NCI-H1417 treated with DMSO at 0.1 percent for 48 hours (cell line): ENCODE results near the gene RNF217.
"Not testable (repeated sequence)": the region's sequence is repeated elsewhere in the genome, so short reads cannot be mapped to it uniquely, and the experiment has no call there.

ENCODE experiments used
- DNase-seq: peaks from one replicate; lab custom pipeline; 2025; lab: John Stamatoyannopoulos, UW

Gene RNF217

GRCh38 chr6:124962639-124963415 lies 590 bp downstream of the RNF217 start:
- DNase-seq: no peak

GRCh38 chr6:124963416-124963785 lies 1.2 kb downstream of the RNF217 start:
- DNase-seq: no peak

DNA sequence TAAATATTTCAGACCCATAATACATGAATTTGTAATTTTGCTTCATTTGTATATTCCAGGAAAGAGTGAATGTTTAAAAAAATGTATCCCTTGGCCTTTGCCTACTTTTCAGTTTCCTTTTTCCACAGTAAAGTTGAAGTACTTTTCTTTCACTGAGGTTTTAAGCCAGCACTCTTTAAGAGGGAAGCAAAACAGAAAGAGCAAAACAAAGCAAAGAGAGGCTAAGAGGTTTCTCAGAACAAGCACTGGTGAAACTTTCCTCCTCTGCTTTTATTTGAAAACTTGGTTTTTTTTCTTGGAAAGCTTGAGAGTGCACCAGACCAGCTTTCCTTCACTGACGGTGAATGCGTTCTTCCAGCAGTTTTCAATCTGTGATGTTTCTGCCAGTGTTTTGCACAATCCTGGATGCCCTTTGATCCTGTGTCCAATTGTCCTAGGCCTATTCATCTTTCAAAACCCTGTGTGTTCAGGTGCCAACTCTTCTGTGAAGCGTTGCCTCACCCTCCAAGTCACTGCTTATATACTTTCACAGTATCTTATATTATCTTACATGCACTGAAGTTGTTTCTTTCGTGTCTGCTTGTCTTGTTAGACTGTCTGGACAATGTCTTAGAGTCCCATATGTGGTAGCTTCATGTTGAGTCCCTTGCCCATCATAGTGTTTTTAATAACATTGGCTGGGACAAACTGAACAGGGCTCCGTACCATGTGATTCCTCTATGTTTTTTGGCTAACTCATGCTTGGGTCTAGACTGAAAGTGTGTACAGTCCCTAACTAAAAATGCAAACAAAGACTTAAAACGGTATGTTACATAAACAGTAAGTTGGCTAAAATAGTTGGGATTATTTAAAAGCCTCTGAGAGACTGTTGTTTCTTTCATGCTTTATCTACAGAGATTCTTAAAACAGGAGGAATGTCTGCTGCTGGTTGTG lies 1.9 kb downstream of the RNF217 start:
- DNase-seq: no peak

GRCh38 chr6:124964764-124965105 lies 2.5 kb downstream of the RNF217 start:
- no peak for DNase-seq

- DNase-seq: not testable (repeated sequence)
These were observed 3.2 kb downstream of the RNF217 start for GRCh38 chr6:124965424-124965850.

- no peak for DNase-seq
These were observed 5.2 kb downstream of the RNF217 start for GRCh38 chr6:124967444-124967843.

DNA sequence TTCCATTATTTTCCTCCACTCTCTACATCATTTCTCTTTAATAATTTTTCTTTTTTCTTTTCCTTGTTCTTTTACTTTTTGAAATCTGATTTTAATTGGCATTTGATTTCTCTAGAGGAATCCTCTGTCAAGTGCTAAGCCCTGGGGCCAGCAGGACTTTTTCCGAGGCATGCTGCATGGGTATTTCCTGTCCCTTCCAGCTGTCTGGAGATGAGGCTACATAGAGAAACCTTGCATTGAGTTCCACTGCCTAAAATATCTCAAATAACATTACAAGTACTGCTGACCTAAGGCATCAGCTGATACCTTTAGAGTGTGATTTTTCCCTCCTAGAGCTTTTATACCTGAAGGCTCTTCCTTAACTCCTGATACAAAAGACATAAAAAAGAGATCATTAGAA lies 6.2 kb downstream of the RNF217 start:
- DNase-seq: no peak

GRCh38 chr6:124970243-124970642 lies 8.0 kb downstream of the RNF217 start:
- DNase-seq: no peak

DNA sequence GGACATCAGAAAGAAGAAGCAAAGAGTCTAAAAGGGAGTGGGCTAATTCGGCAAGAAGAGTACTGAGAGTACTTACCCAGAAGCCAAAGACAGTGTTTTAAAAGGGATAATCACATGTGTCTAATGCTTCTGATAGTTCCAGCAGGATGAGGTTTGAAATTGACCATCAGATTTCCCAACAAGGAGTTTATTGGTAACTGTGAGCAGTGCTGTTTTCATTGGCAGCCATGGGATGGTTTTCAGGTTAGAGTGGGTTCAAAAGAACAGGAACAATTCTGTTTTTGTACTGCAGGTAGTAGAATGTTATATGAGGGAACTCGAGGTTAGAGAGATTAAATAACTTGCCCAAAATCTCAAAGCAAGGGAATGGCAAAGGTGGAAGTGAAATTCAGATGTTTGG lies 8.5 kb downstream of the RNF217 start:
- no peak for DNase-seq

- no peak for DNase-seq
These were observed 11.5 kb downstream of the RNF217 start for GRCh38 chr6:124973780-124974179.

GRCh38 chr6:124974771-124975377 lies 12.6 kb downstream of the RNF217 start:
- peak; percentile 78 for DNase-seq

DNA sequence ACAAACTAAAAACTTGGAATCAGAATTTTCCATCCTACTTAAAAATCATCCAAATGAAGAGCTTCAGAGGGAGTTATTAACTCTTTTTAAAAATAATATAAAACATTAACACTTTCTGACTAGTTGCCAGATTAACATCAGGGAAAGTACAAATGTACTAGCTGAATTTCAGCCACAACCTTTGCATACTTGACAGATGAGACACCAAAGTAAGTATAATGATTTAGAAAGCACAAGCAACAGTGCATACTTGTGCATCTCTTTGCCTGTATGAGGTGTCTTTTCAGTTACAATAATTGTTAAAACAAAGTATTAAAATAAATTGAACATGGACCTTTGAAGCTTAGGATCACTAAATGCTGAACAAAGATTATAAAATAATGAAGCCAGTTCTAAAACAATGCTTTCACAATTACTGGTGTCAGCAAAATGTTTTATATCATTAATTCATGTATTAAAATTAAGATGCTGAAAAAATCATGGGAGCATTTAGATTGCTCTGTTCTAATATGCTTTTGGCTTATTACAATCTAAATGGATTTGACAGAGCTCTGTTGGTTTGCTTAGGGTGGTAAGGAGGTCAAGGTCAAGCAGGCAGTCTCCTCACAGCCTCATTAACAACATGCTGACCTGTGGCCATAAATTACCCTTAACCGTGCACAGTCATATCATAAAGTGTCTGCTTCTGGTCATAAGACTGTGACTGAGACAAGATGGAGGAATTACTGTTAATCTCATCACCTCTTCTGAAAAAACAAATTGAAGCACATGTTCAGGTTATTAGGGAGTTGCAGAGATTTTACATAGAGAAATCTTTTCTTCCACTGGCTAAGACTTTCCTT lies 15.1 kb downstream of the RNF217 start:
- no peak for DNase-seq

DNA sequence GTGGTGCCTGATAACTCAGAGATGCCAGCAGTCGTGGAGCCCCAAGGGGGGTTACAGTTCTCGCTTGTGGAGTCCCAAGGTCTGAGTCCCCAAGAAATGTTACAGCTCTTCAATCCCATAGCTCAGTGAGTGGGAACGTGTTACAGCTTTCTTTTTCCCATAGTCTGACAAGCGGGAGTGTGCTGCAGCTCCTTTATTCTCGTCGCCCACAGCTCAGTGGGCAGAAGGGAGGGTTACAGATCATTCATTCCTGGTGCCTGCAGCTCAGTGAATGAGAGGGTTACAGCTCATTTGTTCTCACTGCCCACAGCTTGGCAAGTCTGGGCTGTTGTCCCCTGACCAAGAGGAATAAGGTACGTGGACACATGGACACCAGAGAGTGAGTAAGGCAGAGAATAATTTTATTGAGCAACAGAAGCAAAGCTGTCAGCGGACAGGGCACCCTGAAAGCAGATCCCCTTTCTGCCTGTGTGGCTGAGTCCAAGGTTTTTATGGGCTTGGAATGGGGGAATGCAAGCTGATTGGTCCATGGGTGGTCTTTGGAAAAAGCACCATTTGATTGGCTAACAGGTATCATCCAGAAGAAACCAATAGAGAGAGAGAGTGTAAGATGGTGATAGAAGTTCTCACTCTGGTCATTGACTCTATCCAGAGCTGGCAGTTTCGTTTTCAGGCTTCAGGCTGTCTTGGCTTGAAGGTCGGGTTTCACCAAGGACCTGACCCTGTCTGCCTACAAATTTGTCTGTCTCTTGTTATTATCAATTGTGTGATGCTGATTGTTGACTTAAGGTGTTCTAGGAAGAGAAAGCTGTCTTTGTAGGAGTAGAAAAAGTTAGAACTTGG lies 16.4 kb downstream of the RNF217 start:
- no peak for DNase-seq

GRCh38 chr6:124979294-124979678 lies 17.0 kb downstream of the RNF217 start:
- no peak for DNase-seq

GRCh38 chr6:124982669-124983068 lies 20.4 kb downstream of the RNF217 start:
- DNase-seq: no peak

GRCh38 chr6:124983383-124984083 lies 21.3 kb downstream of the RNF217 start:
- DNase-seq: no peak

DNA sequence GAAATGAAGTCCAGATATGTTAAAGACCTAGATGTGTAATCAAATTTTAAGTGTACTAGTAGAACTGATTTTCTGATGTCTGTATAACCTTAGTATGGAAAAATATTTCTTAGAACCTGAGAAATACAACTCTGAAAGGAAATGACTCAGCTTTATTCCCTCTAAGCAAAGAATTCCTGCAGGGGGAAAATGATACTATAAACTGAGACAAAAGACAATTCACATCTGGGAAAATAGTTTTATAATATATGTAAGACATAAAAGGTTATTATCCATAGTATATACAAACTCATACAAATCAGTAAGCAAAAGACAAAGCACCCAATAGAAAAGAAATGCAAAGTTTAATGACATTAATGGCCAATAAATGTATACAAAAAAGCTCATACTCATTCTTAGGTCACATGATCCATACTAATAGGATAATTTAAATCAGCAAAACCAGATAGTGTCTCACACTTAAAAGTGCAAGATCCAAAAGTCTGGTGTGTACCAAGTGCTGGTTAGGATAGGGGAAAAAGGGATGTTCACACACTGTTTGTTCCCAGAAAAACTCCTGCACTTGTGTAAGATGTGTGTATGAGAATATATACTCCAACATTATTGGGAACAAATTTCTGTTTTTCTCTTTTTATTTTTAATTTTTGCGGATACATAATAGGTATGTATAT lies 22.6 kb downstream of the RNF217 start:
- no peak for DNase-seq

GRCh38 chr6:124986164-124986563 lies 23.9 kb downstream of the RNF217 start:
- no peak for DNase-seq

DNA sequence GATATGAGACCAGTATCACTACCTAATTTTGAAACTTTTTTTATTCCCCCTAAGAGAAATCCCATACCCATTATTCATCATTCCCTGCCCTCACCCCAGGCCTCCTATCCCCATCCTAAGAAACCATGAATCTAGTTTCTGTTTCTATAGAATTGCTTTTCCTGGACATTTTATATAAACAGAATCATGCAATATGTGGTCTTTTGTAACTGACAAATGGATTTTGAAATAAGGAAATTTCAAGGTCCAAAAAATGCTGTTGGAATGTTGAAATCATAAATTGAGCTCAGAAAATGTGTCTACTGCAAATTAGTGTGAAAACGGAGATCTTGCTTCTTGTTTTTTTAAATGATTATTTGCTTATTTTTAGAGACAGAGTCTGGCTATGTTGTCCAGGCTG lies 25.1 kb downstream of the RNF217 start:
- no peak for DNase-seq
